CD4-positive, alpha-beta T cell (primary cell): ENCODE results near the gene KRTCAP3. TPM values are rescaled to one million over a fixed set of nuclear protein-coding genes. Genes with fewer than 3 reads are reported as not detected.
A peak's percentile ranks its signal among the peaks of the same experiment; 100 is the strongest.

Source experiments
- ATAC-seq: fragments of 200-7000 bp; cut with Tn5 transposase; one replicate; pipeline ENCODE4 v1.10.0; 2022; ENCODE audit warnings: mild to moderate bottlenecking; ENCODE audit not compliant: poor library complexity
- CTCF ChIA-PET: fragments of 350-600 bp; sonication (Branson Sonifier 250); formaldehyde crosslinking; loops from one replicate; lab custom pipeline; 2021; ENCODE audit warnings: antibody characterized with exemption, inconsistent platforms; lab: Charles Lee
- POLR2A ChIA-PET: fragments of 350-600 bp; sonication (Branson Sonifier 250); formaldehyde crosslinking; loops from one replicate; lab custom pipeline; 2021; ENCODE audit warnings: antibody characterized with exemption, inconsistent platforms; lab: Charles Lee
- DNase-seq, 14 experiments: peaks; one replicate each; pipeline ENCODE4 v3.0.0-alpha.2; 2013 to 2020; ENCODE audit warnings: mixed read lengths in 2 of 14
- H3K27ac ChIP-seq, 2 donors: one replicate each; pipeline versions ENCODE4 v1.5.1 to v1.7.0; 2013; ENCODE audit warnings: low read length in 2 of 2, low read depth in 1 of 2, mild to moderate bottlenecking in 1 of 2
- H3K27me3 ChIP-seq, 2 experiments: 1 replicate in 1 of 2; 2 replicates in 1 of 2; pipeline versions ENCODE4 v1.6.1 to v1.7.0; 2013; ENCODE audit warnings: low read length in 2 of 2, control low read depth in 1 of 2, mild to moderate bottlenecking in 1 of 2, moderate library complexity in 1 of 2; ENCODE audit not compliant: insufficient read depth in 2 of 2, control insufficient read depth in 1 of 2
- H3K36me3 ChIP-seq: one replicate; pipeline ENCODE4 v1.6.1; 2013; ENCODE audit warnings: low read length, control low read depth; ENCODE audit not compliant: insufficient read depth
- H3K4me1 ChIP-seq: one replicate; pipeline ENCODE4 v1.6.1; 2013; ENCODE audit warnings: low read length, control low read depth; ENCODE audit not compliant: insufficient read depth
- H3K4me3 ChIP-seq: one replicate; pipeline ENCODE4 v1.5.1; 2013; ENCODE audit warnings: mild to moderate bottlenecking, low read length, moderate library complexity
- H3K9me3 ChIP-seq, 2 experiments: 1 replicate in 1 of 2; 2 replicates in 1 of 2; pipeline versions ENCODE4 v1.6.1 to v1.7.0; 2013; ENCODE audit warnings: low read length in 2 of 2, mild to moderate bottlenecking in 2 of 2, control low read depth in 1 of 2, moderate library complexity in 1 of 2; ENCODE audit not compliant: control insufficient read depth in 1 of 2, insufficient read depth in 1 of 2
- H3K27ac Mint-ChIP-seq: one replicate; pipeline ENCODE4 v1.8.0; 2020; ENCODE audit warnings: mixed read lengths
- H3K27me3 Mint-ChIP-seq: one replicate; pipeline ENCODE4 v1.8.0; 2021; ENCODE audit warnings: mixed read lengths
- H3K36me3 Mint-ChIP-seq: one replicate; pipeline ENCODE4 v1.8.0; 2021; ENCODE audit warnings: low read depth, mixed read lengths
- H3K4me1 Mint-ChIP-seq: one replicate; pipeline ENCODE4 v1.8.0; 2021; ENCODE audit warnings: low read depth, mixed read lengths
- H3K4me3 Mint-ChIP-seq: one replicate; pipeline ENCODE4 v1.8.0; 2020; ENCODE audit warnings: mild to moderate bottlenecking, mixed read lengths
- H3K9me3 Mint-ChIP-seq: one replicate; pipeline ENCODE4 v1.8.0; 2020; ENCODE audit warnings: mixed read lengths
- intact Hi-C, 2 experiments: fragments of 100-400 bp; cut with DNase I in 1 of 2; cut with micrococcal nuclease in 1 of 2; formaldehyde crosslinking; loops; one replicate each; pipeline versions ENCODE4 v1.15.1 to v1.9.0; 2023 to 2025; cut with DNase I, micrococcal nuclease
- total RNA-seq, 174 experiments: library from RNA in 2 of 174; stranded (reverse) in 2 of 174; gene quantifications; one replicate each; pipeline ENCODE4 v1.2.3 and lab custom pipeline; 2021 to 2026
- TF ChIP-seq, protein P1 (sequence below): fragments of 200-600 bp; IDR thresholded peaks from one replicate; pipeline ENCODE4 v1.8.0; 2022; ENCODE audit warnings: antibody characterized with exemption, mild to moderate bottlenecking

Gene KRTCAP3
- total RNA-seq, 2 experiments from 2014 or later = 11.5 to 12.8 TPM

DNA sequence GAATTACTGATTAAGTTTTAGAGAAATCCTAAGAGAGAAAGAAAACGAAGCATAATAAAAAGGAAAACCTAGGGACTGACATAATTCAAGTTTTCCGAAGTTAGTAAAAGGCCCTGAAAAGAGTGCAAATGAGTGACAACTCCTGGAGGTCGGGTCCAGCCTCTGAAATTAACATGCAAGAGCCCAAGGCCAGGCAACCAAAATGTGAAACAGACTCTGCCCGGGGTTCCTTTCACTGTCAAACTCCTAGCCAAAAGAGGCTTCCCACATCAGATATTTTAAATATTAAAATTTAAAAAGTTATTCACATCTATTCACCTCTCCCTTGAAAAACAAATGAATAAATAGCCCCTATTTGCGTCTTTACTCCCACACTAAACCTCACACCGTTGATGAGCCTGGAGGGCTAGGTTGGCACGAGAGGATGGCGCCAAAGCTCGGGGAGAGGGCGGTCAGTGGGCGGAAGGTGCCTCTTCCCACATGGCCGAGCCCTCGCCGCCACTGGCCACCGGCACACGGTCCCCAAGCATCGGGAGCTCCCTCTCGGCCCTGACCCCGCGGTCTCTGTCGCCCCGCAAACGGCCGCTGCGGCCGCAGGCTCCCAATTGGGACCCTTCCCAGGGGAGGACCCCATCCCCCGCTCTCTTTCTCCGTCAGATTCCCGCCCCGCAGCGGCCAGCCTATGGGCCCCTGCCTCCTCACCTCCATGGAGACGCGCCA is 33.4 kb upstream of the KRTCAP3 start:
- Mint-ChIP-seq H3K27me3 (no peaks in the 10 kb centered on the region), H3K9me3 (no peaks in the 10 kb centered on the region), H3K4me1 (peaks cover 45% of the 10 kb centered on the region), H3K36me3 (peaks cover 15% of the 10 kb centered on the region), H3K4me3 (peak overlapping the region; percentile 90), H3K27ac (peak overlapping the region; percentile 82)
- ChIA-PET POLR2A (interaction anchor here (0.6 to 2.7 kb wide), 9 partner anchors 17 to 840 kb away, joined by 3 to 59 read pairs (median 11); partner anchors contain the start of genes CCDC121, EIF2B4, GPN1 and GTF3C2), CTCF (interaction anchor here (1.0 to 2.3 kb wide), 4 partner anchors 17 to 39 kb away, joined by 3 to 12 read pairs (median 5); no protein-coding TSS in a partner anchor)
- Histone ChIP-seq H3K4me1 (peaks cover 38% of the 10 kb centered on the region), H3K27me3 (no peaks in the 10 kb centered on the region), H3K9me3 (no peaks in the 10 kb centered on the region), H3K4me3 (peak overlapping the region; percentile 82), H3K27ac (peak overlapping the region; percentile 61 to 85), H3K36me3 (peaks cover 16% of the 10 kb centered on the region)
- TF ChIP-seq, protein P1, sequence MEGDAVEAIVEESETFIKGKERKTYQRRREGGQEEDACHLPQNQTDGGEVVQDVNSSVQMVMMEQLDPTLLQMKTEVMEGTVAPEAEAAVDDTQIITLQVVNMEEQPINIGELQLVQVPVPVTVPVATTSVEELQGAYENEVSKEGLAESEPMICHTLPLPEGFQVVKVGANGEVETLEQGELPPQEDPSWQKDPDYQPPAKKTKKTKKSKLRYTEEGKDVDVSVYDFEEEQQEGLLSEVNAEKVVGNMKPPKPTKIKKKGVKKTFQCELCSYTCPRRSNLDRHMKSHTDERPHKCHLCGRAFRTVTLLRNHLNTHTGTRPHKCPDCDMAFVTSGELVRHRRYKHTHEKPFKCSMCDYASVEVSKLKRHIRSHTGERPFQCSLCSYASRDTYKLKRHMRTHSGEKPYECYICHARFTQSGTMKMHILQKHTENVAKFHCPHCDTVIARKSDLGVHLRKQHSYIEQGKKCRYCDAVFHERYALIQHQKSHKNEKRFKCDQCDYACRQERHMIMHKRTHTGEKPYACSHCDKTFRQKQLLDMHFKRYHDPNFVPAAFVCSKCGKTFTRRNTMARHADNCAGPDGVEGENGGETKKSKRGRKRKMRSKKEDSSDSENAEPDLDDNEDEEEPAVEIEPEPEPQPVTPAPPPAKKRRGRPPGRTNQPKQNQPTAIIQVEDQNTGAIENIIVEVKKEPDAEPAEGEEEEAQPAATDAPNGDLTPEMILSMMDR = no peak
- DNase-seq (peak in 3 of 14 experiments; percentile 3 to 37 (median 15)), ATAC-seq (no peak)
- intact Hi-C loops = loop anchor here (1.0 to 10.0 kb wide), 8 partner anchors 20 to 255 kb away; partner anchors contain the start of genes EIF2B4 (in 2 of the 2), SNX17 (in 2 of the 2), CCDC121 (in 1 of the 2) and GPN1 (in 1 of the 2)

GRCh38 chr2:27409321-27410073 is 32.7 kb upstream of the KRTCAP3 start, which contains the start of gene PPM1G:
Gene PPM1G, minus strand, starts transcription at chr2:27409591. Its CDS starts 169 bp downstream, at chr2:27409422.
- Mint-ChIP-seq H3K27ac (peak within 1 kb of the TSS; percentile 82), H3K36me3 (peaks cover 15% of the 10 kb centered on the region), H3K27me3 (no peaks in the 10 kb centered on the region), H3K4me1 (peaks cover 41% of the 10 kb centered on the region), H3K4me3 (peak within 1 kb of the TSS; percentile 90), H3K9me3 (no peaks in the 10 kb centered on the region)
- Histone ChIP-seq H3K9me3 (no peaks in the 10 kb centered on the region), H3K27me3 (no peaks in the 10 kb centered on the region), H3K4me1 (peaks cover 33% of the 10 kb centered on the region), H3K27ac (peak within 1 kb of the TSS; percentile 85 to 90), H3K4me3 (peak within 1 kb of the TSS; percentile 82), H3K36me3 (peaks cover 16% of the 10 kb centered on the region)
- ATAC-seq (peak; percentile 95), DNase-seq (peak; percentile 92 to 98 (median 96))
- TF ChIP-seq, protein P1 = no peak
- ChIA-PET CTCF (interaction anchor here (0.8 to 2.3 kb wide), 6 partner anchors 18 to 274 kb away, joined by 3 to 12 read pairs (median 3); no protein-coding TSS in a partner anchor), POLR2A (interaction anchor here (0.6 to 2.7 kb wide), 11 partner anchors 18 to 841 kb away, joined by 3 to 59 read pairs (median 8); partner anchors contain the start of genes CCDC121, EIF2B4, GPN1 and GTF3C2)
- intact Hi-C loops = loop anchor here (1.0 to 10.0 kb wide), 7 partner anchors 19 to 254 kb away; partner anchors contain the start of genes EIF2B4 (in 2 of the 2), SNX17 (in 2 of the 2), CCDC121 (in 1 of the 2) and GPN1 (in 1 of the 2)
